ENCODE measurements around the gene PPFIA1. TPM values are rescaled to one million over a fixed set of nuclear protein-coding genes. Genes with fewer than 3 reads are reported as not detected.
A peak's percentile ranks its signal among the peaks of the same experiment; 100 is the strongest.

PPFIA1 gene
- total and polyA plus RNA-seq, 4 donors: 27.5 to 85.0 (median 43.5) TPM

GRCh38 chr11:70397336-70397982 is 127.0 kb downstream of the PPFIA1 start:
- peak overlapping the region in 1 of 2 donors; percentile 14 for H3K27ac ChIP-seq (ENCODE audit: low read depth in 1 of 2, low read length in 1 of 2)
- H3K9ac ChIP-seq (ENCODE audit: insufficient read depth in 1 of 2, low read length in 2 of 2): peak overlapping the region; percentile 46 to 79
- 26 to 35% methylated on average over 18 of the region's 18 CpGs for WGBS, 2 donors
- no peak for TF ChIP-seq CTCF (IDR thresholded peaks at IDR 0.05; ENCODE audit: control extremely low read depth, extremely low read depth)
- no peaks in the 10 kb centered on the region for H3K27me3 ChIP-seq (ENCODE audit: control insufficient read depth in 3 of 3, insufficient read depth in 3 of 3, low read length in 2 of 3)
- H3K4me1 ChIP-seq (ENCODE audit: control insufficient read depth in 5 of 5, insufficient read depth in 5 of 5, low read length in 5 of 5): peaks cover 6 to 20% (median 10%) of the 10 kb centered on the region in 5 donors
- no peak for ATAC-seq (ENCODE audit: insufficient read depth, low FRiP score)
- peak in 2 of 3 donors; percentile 15 to 28 for DNase-seq
- peaks cover 0 to 2% (median 0%) of the 10 kb centered on the region in 4 donors for H3K36me3 ChIP-seq (ENCODE audit: control insufficient read depth in 4 of 4, insufficient read depth in 4 of 4, low read length in 4 of 4)
- peak overlapping the region; percentile 79 for H3K4me3 ChIP-seq
- no peaks in the 10 kb centered on the region for H3K9me3 ChIP-seq (ENCODE audit: control insufficient read depth in 4 of 4, insufficient read depth in 3 of 4, low read length in 3 of 4)

DNA sequence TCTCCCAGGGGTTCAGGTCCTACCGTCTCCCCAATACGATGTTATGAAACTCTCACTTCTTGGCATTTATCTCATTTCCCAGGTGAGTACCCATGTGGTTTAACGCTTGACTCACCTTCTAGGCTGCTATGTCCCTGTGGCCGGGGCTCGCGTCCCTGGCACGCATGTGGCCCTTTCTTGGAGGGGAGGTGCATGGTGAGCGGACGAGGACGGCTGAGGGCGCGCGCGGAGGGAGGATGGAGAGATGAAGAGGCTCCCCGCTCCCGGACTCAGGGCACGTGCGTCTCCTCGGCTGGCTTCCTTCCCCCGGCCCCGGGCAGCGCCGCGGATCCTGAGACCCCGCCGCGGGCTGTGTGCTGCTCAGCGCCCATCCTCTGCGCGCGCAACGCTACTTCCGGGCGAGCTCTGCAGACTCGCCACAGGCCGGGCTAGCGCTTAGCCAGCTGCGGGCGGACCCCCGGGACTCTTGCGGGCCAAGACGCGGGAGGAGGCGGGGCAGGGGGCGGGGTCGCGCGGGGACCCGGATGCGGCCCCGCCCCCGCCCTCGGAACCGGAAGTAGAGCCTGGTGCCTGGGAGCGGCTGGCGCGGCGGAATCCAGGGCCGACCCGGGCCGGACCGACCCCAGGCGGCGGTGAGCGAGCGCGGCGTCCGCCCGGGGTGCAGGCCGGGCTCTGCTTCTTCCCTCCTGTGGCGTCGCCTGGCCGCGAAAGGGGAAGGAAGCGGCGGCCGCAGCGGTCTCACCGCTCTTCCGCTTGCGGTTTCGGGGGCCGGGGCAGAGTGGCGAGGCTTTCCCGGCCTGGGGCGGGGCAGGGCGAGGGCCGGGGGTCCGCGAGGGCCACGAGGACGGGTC is 127.7 kb downstream of the PPFIA1 start, which contains the start of gene CTTN:
Gene CTTN, plus strand, starts transcription at position 547 of the 851 bp plus-strand sequence. CDS start 8,769 bp downstream, outside the sequence.
- Histone ChIP-seq H3K9ac (ENCODE audit: insufficient read depth in 1 of 2, low read length in 2 of 2) (peak within 1 kb of the TSS; percentile 46 to 79), H3K27me3 (ENCODE audit: control insufficient read depth in 3 of 3, insufficient read depth in 3 of 3, low read length in 2 of 3) (no peaks in the 10 kb centered on the region), H3K4me3 (peak within 1 kb of the TSS; percentile 82), H3K27ac (ENCODE audit: low read depth in 1 of 2, low read length in 1 of 2) (peak within 1 kb of the TSS; percentile 89 to 90), H3K9me3 (ENCODE audit: control insufficient read depth in 4 of 4, insufficient read depth in 3 of 4, low read length in 3 of 4) (no peaks in the 10 kb centered on the region), H3K36me3 (ENCODE audit: control insufficient read depth in 4 of 4, insufficient read depth in 4 of 4, low read length in 4 of 4) (peaks cover 0 to 2% (median 0%) of the 10 kb centered on the region in 4 donors), H3K4me1 (ENCODE audit: control insufficient read depth in 5 of 5, insufficient read depth in 5 of 5, low read length in 5 of 5) (peaks cover 6 to 20% (median 10%) of the 10 kb centered on the region in 5 donors)
- no peak for TF ChIP-seq CTCF (IDR thresholded peaks at IDR 0.05; ENCODE audit: control extremely low read depth, extremely low read depth)
- DNase-seq: peak; percentile 85 to 89 (median 88)
- WGBS, 2 donors: 0% methylated on average over 54 to 92 of the region's 93 CpGs
- peak; percentile 82 for ATAC-seq (ENCODE audit: insufficient read depth, low FRiP score)

DNA sequence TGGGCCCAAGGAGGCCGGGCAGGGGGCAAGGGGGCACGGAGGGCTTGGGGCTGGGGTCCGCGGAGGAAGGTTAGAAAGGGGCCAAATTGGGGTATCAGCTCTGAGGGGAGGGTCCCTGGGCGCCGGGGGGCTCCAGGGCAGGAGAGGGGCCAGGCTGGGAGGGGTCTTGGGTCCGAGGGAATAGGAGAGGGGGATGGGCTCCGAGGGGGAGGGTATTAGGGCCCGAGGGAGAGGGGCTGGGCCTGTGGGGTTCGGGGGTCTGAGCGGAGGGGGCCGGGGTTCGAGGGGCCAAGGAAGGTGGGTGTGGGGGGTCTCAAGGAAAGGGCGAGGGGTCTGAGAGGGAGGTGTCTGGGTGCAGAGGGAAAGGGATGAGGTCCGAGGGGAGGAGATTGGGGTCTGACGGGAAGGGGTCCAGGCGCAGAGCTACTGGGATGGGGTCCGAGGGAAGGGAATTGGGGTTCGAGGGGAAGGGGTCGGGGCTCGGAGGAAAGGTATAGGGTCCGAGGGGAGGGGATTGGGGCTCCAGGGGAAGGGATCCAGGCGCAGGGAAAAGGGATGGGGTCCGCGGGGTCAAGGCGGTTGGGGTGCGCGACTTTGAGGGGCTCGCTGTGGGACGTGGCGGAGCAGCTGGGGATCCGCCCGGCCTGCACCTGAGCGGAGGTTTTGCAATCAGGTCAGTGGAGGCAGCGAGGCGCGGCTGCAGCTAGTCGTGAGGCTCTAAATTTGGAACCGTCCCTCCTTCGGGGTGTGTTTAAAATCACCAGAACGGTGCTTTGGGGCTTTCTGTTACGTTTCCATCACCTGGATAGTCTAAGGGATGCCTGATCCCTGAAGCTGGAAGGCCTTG is 128.6 kb downstream of the PPFIA1 start:
- H3K4me1 ChIP-seq (ENCODE audit: control insufficient read depth in 5 of 5, insufficient read depth in 5 of 5, low read length in 5 of 5): peaks cover 6 to 20% (median 10%) of the 10 kb centered on the region in 5 donors
- H3K4me3 ChIP-seq: peak overlapping the region; percentile 82
- H3K27ac ChIP-seq (ENCODE audit: low read depth in 1 of 2, low read length in 1 of 2): peak overlapping the region; percentile 89 to 90
- peak overlapping the region; percentile 30 to 37 for H3K9ac ChIP-seq (ENCODE audit: insufficient read depth in 1 of 2, low read length in 2 of 2)
- no peaks in the 10 kb centered on the region for H3K27me3 ChIP-seq (ENCODE audit: control insufficient read depth in 3 of 3, insufficient read depth in 3 of 3, low read length in 2 of 3)
- H3K9me3 ChIP-seq (ENCODE audit: control insufficient read depth in 4 of 4, insufficient read depth in 3 of 4, low read length in 3 of 4): no peaks in the 10 kb centered on the region
- DNase-seq (no peak), ATAC-seq (ENCODE audit: insufficient read depth, low FRiP score) (peak; percentile 0)
- no peak for TF ChIP-seq CTCF (IDR thresholded peaks at IDR 0.05; ENCODE audit: control extremely low read depth, extremely low read depth)
- 3 to 5% methylated on average over 39 to 42 of the region's 42 CpGs for WGBS, 2 donors
- peaks cover 0 to 2% (median 0%) of the 10 kb centered on the region in 4 donors for H3K36me3 ChIP-seq (ENCODE audit: control insufficient read depth in 4 of 4, insufficient read depth in 4 of 4, low read length in 4 of 4)

All from lung (tissue), 12 donors.